AG04450 (cell line): Measurements from ENCODE around the gene TACO1. TPM values are rescaled to one million over a fixed set of nuclear protein-coding genes. Genes with fewer than 3 reads are reported as not detected.
A peak's percentile ranks its signal among the peaks of the same experiment; 100 is the strongest.

Experiments used
- CTCF ChIA-PET: fragments of 300-600, 350-600 bp; formaldehyde crosslinking; extraction: SDS; loops from one replicate; lab custom pipeline; 2022; ENCODE audit warnings: antibody characterized with exemption, inconsistent platforms; lab: Charles Lee
- POLR2A ChIA-PET: fragments of 350-600 bp; formaldehyde crosslinking; extraction: SDS; loops from one replicate; lab custom pipeline; 2021; ENCODE audit warnings: antibody characterized with exemption, inconsistent platforms; lab: Yijun Ruan, JAX
- DNase-seq: peaks from one replicate; pipeline ENCODE4 v3.0.0-alpha.2; 2011; ENCODE audit warnings: low read depth, low spot score
- H3K27ac ChIP-seq: one replicate; pipeline ENCODE4 v1.5.1; 2012; ENCODE audit warnings: low read depth, low read length, control low read depth
- H3K27me3 ChIP-seq: one replicate; pipeline ENCODE4 v1.6.0; 2012; ENCODE audit warnings: low read length; ENCODE audit not compliant: control insufficient read depth, insufficient read depth
- H3K4me3 ChIP-seq: 2 replicates; pipeline ENCODE4 v1.5.1; 2011; ENCODE audit warnings: mild to moderate bottlenecking, low read depth, low read length, control low read depth
- H3K9me3 ChIP-seq: 2 replicates; pipeline ENCODE4 v1.5.1; 2012; ENCODE audit warnings: low read length; ENCODE audit not compliant: control insufficient read depth, insufficient read depth
- CTCF ChIP-seq: IDR thresholded peaks from 2 replicates; pipeline ENCODE4 v1.5.1; 2011; ENCODE audit warnings: low read depth, low read length, control low read depth, inconsistent platforms
- polyA plus RNA-seq: library from polyadenylated mRNA; depleted of rRNA; stranded (reverse); fragments of >200 nt; gene quantifications from 2 replicates; pipeline ENCODE4 v1.2.3, GENCODE V29; 2011

Gene TACO1
- polyA plus RNA-seq, 1 experiment: 23.2 TPM

- ChIA-PET CTCF (interaction anchor here (1.2 kb wide), 1 partner anchor 220 kb away, joined by 4 read pairs; no protein-coding TSS in a partner anchor), POLR2A (interaction anchor here (0.5 kb wide), 1 partner anchor 24 kb away, joined by 3 read pairs; no protein-coding TSS in a partner anchor)
- H3K27me3 ChIP-seq: no peaks in the 10 kb centered on the region
- no peak overlapping the region for H3K4me3 ChIP-seq
- no peak for DNase-seq
- TF ChIP-seq CTCF: no peak
- H3K27ac ChIP-seq: no peak overlapping the region
- no peaks in the 10 kb centered on the region for H3K9me3 ChIP-seq
These were observed 45.2 kb downstream of the TACO1 start for GRCh38 chr17:63645775-63646487.

DNA sequence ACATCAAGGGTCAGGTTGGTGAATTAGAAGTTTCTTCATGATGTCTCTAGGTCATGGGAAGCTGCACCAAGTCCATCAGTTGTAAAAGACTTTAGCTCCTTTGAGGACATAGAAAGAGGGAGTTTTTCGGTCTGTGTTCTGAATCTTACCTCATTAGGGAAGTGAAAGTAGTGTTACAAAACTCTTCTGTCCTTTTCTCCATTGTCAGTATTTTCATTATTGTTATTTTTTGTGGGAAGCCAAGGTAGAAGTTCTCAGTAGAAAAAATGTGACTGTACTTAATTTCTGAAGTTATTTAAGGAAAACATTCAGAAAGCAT, 45.8 kb downstream of the TACO1 start:
- Histone ChIP-seq H3K27ac (no peak overlapping the region), H3K4me3 (no peak overlapping the region), H3K9me3 (no peaks in the 10 kb centered on the region), H3K27me3 (no peaks in the 10 kb centered on the region)
- ChIA-PET CTCF (no interaction called here), POLR2A (interaction anchor here (0.5 kb wide), 1 partner anchor 25 kb away, joined by 3 read pairs; no protein-coding TSS in a partner anchor)
- TF ChIP-seq CTCF: no peak
- no peak for DNase-seq

DNA sequence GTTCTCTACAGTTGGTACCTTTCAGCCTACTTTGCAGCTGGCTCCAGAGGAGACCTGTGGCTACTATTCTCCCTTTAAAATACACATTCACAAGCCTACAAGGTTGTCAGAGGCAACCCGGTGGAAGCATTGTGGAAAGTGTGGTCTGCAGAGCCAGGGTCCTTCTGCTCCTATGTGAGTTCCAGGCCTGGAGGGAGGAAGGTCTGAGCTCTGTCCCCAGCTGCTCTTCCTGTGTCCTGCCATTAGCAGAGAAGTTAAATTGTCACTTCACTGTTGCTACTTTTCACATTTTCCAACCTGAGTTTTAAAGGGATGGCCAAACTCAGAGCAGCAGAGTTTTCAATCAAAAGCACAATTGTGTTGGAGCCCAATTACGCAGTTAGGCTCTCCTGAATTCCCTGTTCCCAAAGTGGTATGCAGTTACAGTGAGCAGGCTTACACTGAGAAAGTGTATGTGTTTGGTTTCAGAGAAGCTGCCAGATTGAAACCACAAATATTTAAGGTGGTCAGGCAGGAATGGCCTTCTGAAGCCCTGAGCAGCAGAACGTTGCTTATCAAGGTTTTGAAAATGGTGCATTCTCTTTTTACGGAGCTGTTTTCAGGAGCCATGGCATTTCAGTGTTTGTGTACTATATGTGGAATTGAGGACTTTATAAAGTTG, 46.5 kb downstream of the TACO1 start:
- no peak overlapping the region for H3K27ac ChIP-seq
- TF ChIP-seq CTCF: no peak
- CTCF ChIA-PET: interaction anchor here (0.6 kb wide), 1 partner anchor 212 kb away, joined by 4 read pairs; no protein-coding TSS in a partner anchor

DNA sequence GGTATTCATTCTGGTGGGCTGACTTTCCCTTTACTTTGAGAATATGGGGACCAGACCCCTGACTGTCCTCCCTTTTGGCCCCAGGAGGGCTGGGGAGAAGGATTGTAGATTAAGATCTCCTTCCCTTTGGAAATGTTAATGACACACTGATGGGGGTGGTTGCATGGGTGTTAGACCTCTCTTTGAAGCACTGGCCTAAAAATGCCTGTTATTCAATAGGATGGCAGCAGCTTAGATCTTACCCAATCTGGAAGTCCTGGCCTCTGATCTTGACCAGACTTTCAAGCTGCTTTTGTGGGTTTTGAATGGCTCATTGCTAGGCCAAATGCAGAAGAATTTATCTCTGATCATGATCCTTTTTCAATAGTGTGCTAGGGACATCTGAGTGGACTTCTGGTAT, 47.2 kb downstream of the TACO1 start:
- H3K27ac ChIP-seq: no peak overlapping the region
- H3K4me3 ChIP-seq: no peak overlapping the region
- no peak for TF ChIP-seq CTCF
- POLR2A ChIA-PET: no interaction called here
- DNase-seq: no peak
- H3K27me3 ChIP-seq: no peaks in the 10 kb centered on the region
- H3K9me3 ChIP-seq: no peaks in the 10 kb centered on the region
- CTCF ChIA-PET: interaction anchor here (1.0 kb wide), 1 partner anchor 36 kb away, joined by 3 read pairs; no protein-coding TSS in a partner anchor

More for the DNA sequence above, 46.5 kb downstream of the TACO1 start:
- DNase-seq: peak; percentile 51
- H3K4me3 ChIP-seq: no peak overlapping the region
- H3K9me3 ChIP-seq: no peaks in the 10 kb centered on the region
- POLR2A ChIA-PET: no interaction called here
- no peaks in the 10 kb centered on the region for H3K27me3 ChIP-seq

GRCh38 chr17:63649813-63650212, 49.1 kb downstream of the TACO1 start:
- H3K9me3 ChIP-seq: no peaks in the 10 kb centered on the region
- ChIA-PET CTCF (no interaction called here), POLR2A (no interaction called here)
- H3K4me3 ChIP-seq: no peak overlapping the region
- no peak for TF ChIP-seq CTCF
- no peaks in the 10 kb centered on the region for H3K27me3 ChIP-seq
- DNase-seq: no peak
- no peak overlapping the region for H3K27ac ChIP-seq
